Adrenal gland (tissue), 12 donors: ENCODE data around the gene TMEM89. TPM values are rescaled to one million over a fixed set of nuclear protein-coding genes. Genes with fewer than 3 reads are reported as not detected.
A peak's percentile ranks its signal among the peaks of the same experiment; 100 is the strongest.

Experiments
- DNase-seq, 7 donors: peaks; one replicate each; pipeline ENCODE4 v3.0.0-alpha.2; 2019 to 2020
- H3K27ac ChIP-seq, 5 donors: fragments of 200-600 bp; sonication (generic) in 4 of 5; 1 replicate in 3 of 5; 2 replicates in 2 of 5; pipeline versions ENCODE4 v1.5.1 to v1.8.0; 2016 to 2020; ENCODE audit warnings: mild to moderate bottlenecking in 1 of 5
- H3K27me3 ChIP-seq: fragments of 200-600 bp; 2 replicates; pipeline ENCODE4 v1.8.0; 2021
- H3K36me3 ChIP-seq, 2 donors: fragments of 200-600 bp; replicated peaks in 1 of 2; 1 replicate in 1 of 2; 2 replicates in 1 of 2; pipeline versions ENCODE4 v1.5.1 to v1.8.0; 2018 to 2022
- H3K4me1 ChIP-seq, 2 donors: fragments of 200-600 bp; replicated peaks in 1 of 2; 1 replicate in 1 of 2; 2 replicates in 1 of 2; pipeline versions ENCODE4 v1.5.1 to v1.8.0; 2018 to 2021
- H3K4me3 ChIP-seq, 4 donors: fragments of 200-600 bp; sonication (generic) in 3 of 4; one replicate each; pipeline ENCODE4 v1.5.1; 2016 to 2018
- H3K9me3 ChIP-seq, 3 donors: fragments of 200-600 bp; sonication (generic) in 1 of 3; replicated peaks in 1 of 3; 1 replicate in 2 of 3; 2 replicates in 1 of 3; pipeline versions ENCODE4 v1.5.1 to v1.8.0; 2016 to 2021
- POLR2A ChIP-seq, 2 donors: fragments of 450-650 bp; IDR thresholded peaks; one replicate each; pipeline ENCODE4 v1.6.1; 2017; ENCODE audit warnings: antibody characterized with exemption in 2 of 2, mild to moderate bottlenecking in 2 of 2, moderate library complexity in 1 of 2
- WGBS, 4 donors: extraction: QIAGEN DNeasy Blood & Tissue Kit in 2 of 4; methylation state at CpG; one replicate each; pipeline versions ENCODE4 v1.1.5 to v1.1.7; 2013 to 2017; 5-methylcytosine and 5-hydroxymethylcytosine counted together
- intact Hi-C, 2 donors: fragments of 100-400 bp; cut with DNase I; formaldehyde crosslinking; loops; one replicate each; pipeline versions ENCODE4 v1.14.1 to v1.15.0; 2022 to 2023
- polyA plus RNA-seq, 3 donors: library from polyadenylated mRNA; stranded (reverse); fragments of 200-250 nt in 2 of 3; fragments of 350-450 nt in 1 of 3; fragmentation: Illumina TruSeq in 1 of 3; extraction: RNeasy Lipid Tissue Mini Kit (QIAGEN cat#74804) in 1 of 3; gene quantifications; one replicate each; pipeline ENCODE4 v1.2.3, GENCODE V29; 2013 to 2014
- total RNA-seq, 9 donors: library from RNA; depleted of rRNA in 4 of 9; stranded (reverse); fragments of >200 nt in 4 of 9; fragments of 120-200 nt in 1 of 9; fragmentation: NEBNext Ultra II Directional in 1 of 9; extraction: Animal tissue kit (Norgen Biotek cat#: 25700) in 1 of 9; gene quantifications; one replicate each; pipeline versions ENCODE4 v1.1.0 to v1.2.4, GENCODE V29; 2013 to 2023
- TF ChIP-seq, protein P1 (sequence below), 6 experiments: fragments of 450-650 bp in 4 of 6; fragments of 200-600 bp in 2 of 6; sonication (generic) in 1 of 6; IDR thresholded peaks; 1 replicate in 5 of 6; 2 replicates in 1 of 6; pipeline versions ENCODE4 v1.5.1 to v1.8.0; 2016 to 2021; ENCODE audit warnings: antibody characterized with exemption in 6 of 6, mild to moderate bottlenecking in 2 of 6, moderate library complexity in 1 of 6
- donor health status: healthy with polysubstance abuse.
- donor health status: Bipolar disorder and iron deficiency.
- donor health status: DM: yes; HTN: yes; CAD: no.
- donor health status: DM: no; HTN: no; CAD: no.
- donor health status: DM: no; HTN: no; CAD: no.
- donor health status: DM: yes; HTN: yes; CAD: no.

TMEM89 gene
- total and polyA plus RNA-seq, 12 donors: not detected

GRCh38 chr3:48609088-48610005, 12.2 kb downstream of the TMEM89 start, which contains the start of gene UQCRC1:
UQCRC1 (minus strand) TSS chr3:48609646; CDS start chr3:48609620, 26 bp downstream.
- no peaks in the 10 kb centered on the region for H3K9me3 ChIP-seq
- TF ChIP-seq, protein P1, sequence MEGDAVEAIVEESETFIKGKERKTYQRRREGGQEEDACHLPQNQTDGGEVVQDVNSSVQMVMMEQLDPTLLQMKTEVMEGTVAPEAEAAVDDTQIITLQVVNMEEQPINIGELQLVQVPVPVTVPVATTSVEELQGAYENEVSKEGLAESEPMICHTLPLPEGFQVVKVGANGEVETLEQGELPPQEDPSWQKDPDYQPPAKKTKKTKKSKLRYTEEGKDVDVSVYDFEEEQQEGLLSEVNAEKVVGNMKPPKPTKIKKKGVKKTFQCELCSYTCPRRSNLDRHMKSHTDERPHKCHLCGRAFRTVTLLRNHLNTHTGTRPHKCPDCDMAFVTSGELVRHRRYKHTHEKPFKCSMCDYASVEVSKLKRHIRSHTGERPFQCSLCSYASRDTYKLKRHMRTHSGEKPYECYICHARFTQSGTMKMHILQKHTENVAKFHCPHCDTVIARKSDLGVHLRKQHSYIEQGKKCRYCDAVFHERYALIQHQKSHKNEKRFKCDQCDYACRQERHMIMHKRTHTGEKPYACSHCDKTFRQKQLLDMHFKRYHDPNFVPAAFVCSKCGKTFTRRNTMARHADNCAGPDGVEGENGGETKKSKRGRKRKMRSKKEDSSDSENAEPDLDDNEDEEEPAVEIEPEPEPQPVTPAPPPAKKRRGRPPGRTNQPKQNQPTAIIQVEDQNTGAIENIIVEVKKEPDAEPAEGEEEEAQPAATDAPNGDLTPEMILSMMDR (IDR thresholded peaks at IDR 0.05): peak; percentile 40 to 94 (median 77)
- TF ChIP-seq POLR2A (IDR thresholded peaks at IDR 0.05): peak in 1 of 2 donors; percentile 71
- H3K4me3 ChIP-seq: peak within 1 kb of the TSS; percentile 67 to 94 (median 82)
- intact Hi-C loops: no loop called here
- peak; percentile 91 to 96 (median 92) for DNase-seq
- no peaks in the 10 kb centered on the region for H3K27me3 ChIP-seq
- H3K27ac ChIP-seq: peak within 1 kb of the TSS in 4 of 5 donors; percentile 75 to 88 (median 81)
- WGBS, 4 donors: 2 to 4% (median 2%) methylated on average over 39 to 86 of the region's 86 CpGs
- H3K36me3 ChIP-seq: peaks cover 0 to 26% of the 10 kb centered on the region in 2 donors
- peaks cover 8 to 10% of the 10 kb centered on the region in 2 donors for H3K4me1 ChIP-seq

DNA sequence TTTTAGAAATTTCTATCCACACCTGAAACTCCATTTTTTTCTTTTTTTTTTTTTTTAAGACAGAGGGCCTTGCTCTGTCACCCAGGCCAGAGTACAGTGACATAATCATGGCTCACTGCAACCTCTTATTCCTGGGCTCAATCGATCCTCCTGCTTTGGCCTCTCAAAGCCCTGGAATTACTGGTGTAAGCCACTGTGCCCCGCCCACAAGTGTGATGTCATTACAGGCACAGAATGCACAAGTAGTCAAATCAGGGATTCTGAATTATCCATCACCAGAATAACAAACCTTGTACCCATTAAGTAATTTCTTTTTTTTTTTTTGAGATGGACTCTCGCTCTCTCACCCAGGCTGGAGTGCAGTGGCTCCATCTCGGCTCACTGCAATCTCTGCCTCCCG, 14.1 kb downstream of the TMEM89 start:
- H3K36me3 ChIP-seq: peaks cover 0 to 44% of the 10 kb centered on the region in 2 donors
- 91 to 95% (median 94%) methylated on average over 5 of the region's 5 CpGs for WGBS, 4 donors
- H3K4me3 ChIP-seq: no peak overlapping the region
- H3K9me3 ChIP-seq: no peaks in the 10 kb centered on the region
- TF ChIP-seq POLR2A (IDR thresholded peaks at IDR 0.05): no peak
- TF ChIP-seq, protein P1 (IDR thresholded peaks at IDR 0.05): no peak
- H3K27me3 ChIP-seq: no peaks in the 10 kb centered on the region
- intact Hi-C loops: no loop called here
- no peak overlapping the region for H3K27ac ChIP-seq
- DNase-seq: peak in 1 of 7 donors; percentile 23
- peaks cover 8 to 15% of the 10 kb centered on the region in 2 donors for H3K4me1 ChIP-seq

DNA sequence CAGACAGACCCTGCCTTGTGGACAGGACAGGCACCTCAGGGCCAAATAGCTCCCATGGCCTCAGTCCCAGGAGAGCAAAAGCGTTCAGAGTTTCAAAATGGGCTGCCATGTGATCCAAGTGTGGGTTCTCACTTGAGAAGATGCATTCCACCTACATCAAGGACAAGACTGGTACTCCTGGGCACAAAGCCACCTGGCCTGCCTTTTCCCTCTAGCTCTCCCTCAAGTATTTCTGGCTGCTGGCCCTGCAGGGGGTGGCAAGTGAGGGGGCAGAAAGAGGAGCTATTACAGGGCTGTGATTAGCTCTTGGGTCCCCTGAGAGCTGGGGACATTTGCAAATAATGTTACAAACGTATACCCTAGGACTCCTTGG, 20.0 kb downstream of the TMEM89 start:
- Histone ChIP-seq H3K9me3 (no peaks in the 10 kb centered on the region), H3K4me3 (no peak overlapping the region), H3K4me1 (peaks cover 0 to 5% of the 10 kb centered on the region in 2 donors), H3K36me3 (peaks cover 0 to 84% of the 10 kb centered on the region in 2 donors), H3K27ac (no peak overlapping the region), H3K27me3 (no peaks in the 10 kb centered on the region)
- TF ChIP-seq, protein P1 (IDR thresholded peaks at IDR 0.05): no peak
- TF ChIP-seq POLR2A (IDR thresholded peaks at IDR 0.05): no peak
- WGBS, 4 donors: 53 to 70% (median 61%) methylated on average over 2 of the region's 2 CpGs
- DNase-seq: no peak
- intact Hi-C loops: no loop called here

DNA sequence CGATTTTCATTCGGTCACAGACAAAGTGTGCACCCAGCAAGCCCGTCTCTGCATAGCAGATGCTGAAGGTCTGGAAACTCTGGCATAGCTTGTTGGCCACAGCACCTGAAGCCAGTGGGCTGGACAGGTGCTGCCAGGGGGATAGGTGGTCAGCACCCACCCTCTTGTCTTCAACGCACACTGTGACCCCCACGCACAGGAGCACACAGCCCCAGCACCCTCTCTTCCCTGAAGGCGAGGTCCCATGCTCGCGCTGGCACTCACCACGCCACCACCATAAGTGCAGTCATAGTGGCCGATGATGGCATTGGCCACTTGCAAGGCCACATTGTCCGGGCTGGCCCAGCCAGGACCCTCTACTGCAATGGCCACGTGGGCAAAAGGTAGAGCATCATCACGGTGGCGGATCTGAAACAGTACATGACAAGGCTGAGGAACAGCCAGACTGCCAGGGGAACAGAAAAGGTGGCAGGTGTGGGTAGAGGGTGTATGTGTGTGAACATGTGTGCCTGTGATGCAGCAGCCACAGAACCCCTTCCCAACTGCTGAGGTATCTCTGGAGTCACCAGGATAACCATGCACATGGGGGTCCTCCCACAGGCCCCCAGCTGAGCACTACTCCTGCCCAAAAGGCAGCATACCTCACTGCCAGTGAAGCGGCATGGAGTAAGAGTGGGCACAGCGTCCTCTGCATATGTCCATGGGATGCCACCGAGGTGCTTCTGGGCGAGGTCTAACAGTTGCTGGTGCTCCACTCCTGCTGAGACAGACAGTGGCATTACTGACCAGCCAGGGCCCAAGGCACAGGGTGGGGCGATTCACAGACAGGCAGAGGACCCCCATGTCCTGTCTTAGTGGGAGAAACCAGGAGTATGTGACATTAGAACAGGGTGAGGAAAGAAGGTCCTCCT, 20.6 kb downstream of the TMEM89 start:
- Histone ChIP-seq H3K27ac (no peak overlapping the region), H3K27me3 (no peaks in the 10 kb centered on the region), H3K4me3 (no peak overlapping the region), H3K36me3 (peaks cover 0 to 78% of the 10 kb centered on the region in 2 donors), H3K9me3 (no peaks in the 10 kb centered on the region), H3K4me1 (peaks cover 0 to 5% of the 10 kb centered on the region in 2 donors)
- no peak for DNase-seq
- 91 to 93% (median 92%) methylated on average over 13 to 19 of the region's 19 CpGs for WGBS, 4 donors
- intact Hi-C loops: no loop called here
- TF ChIP-seq, protein P1 (IDR thresholded peaks at IDR 0.05): no peak
- no peak for TF ChIP-seq POLR2A (IDR thresholded peaks at IDR 0.05)
